ENCODE data around the gene MIEN1. TPM values are rescaled to one million over a fixed set of nuclear protein-coding genes. Genes with fewer than 3 reads are reported as not detected.

The MIEN1 gene
- polyA plus RNA-seq, 3 donors: 61.7 to 141 (median 124) TPM

- no peaks in the 10 kb centered on the region for H4K20me1 ChIP-seq (ENCODE audit: insufficient read depth, low read length)
- H3K36me3 ChIP-seq (replicated peaks in 1 of 2; ENCODE audit: control insufficient read depth in 1 of 2, insufficient read depth in 2 of 2, low read length in 2 of 2): no peaks in the 10 kb centered on the region
- Mint-ChIP-seq H3K4me1 (peaks cover 16% of the 10 kb centered on the region), H3K27ac (peak overlapping the region in 1 of 7 donors; percentile 35), H3K27me3 (ENCODE audit: low read depth in 3 of 3) (peaks cover 70 to 91% (median 86%) of the 10 kb centered on the region in 3 donors), H3K4me3 (peak overlapping the region in 1 of 2 donors; percentile 82), H3K36me3 (peaks cover 0 to 5% of the 10 kb centered on the region in 2 donors), H3K9me3 (peaks cover 0 to 18% (median 7%) of the 10 kb centered on the region in 7 donors)
- H3K79me2 ChIP-seq (ENCODE audit: insufficient read depth, low read length): no peaks in the 10 kb centered on the region
- intact Hi-C loops (cut with micrococcal nuclease): no loop called here
- H3K27ac ChIP-seq (ENCODE audit: low read depth in 1 of 2, low read length in 2 of 2): no peak overlapping the region
- peaks cover 11 to 19% of the 10 kb centered on the region in 2 donors for H3K4me1 ChIP-seq (ENCODE audit: control insufficient read depth in 1 of 2, insufficient read depth in 2 of 2, low read length in 2 of 2)
- peaks cover 0 to 9% of the 10 kb centered on the region in 2 donors for H3K9me3 ChIP-seq (replicated peaks in 1 of 2; ENCODE audit: control insufficient read depth in 1 of 2, insufficient read depth in 1 of 2, low read length in 2 of 2)
- H3K9ac ChIP-seq (ENCODE audit: insufficient read depth, low read length, poor library complexity, severe bottlenecking): no peak overlapping the region
- no peak for TF ChIP-seq CTCF (IDR thresholded peaks at IDR 0.05)
- H3K4me2 ChIP-seq (replicated peaks; ENCODE audit: extremely low read depth, low read length, poor library complexity, severe bottlenecking): peak overlapping the region; percentile 36
- H3K4me3 ChIP-seq (replicated peaks in 1 of 3; ENCODE audit: low read depth in 2 of 3, low read length in 3 of 3): no peak overlapping the region
- WGBS (ENCODE audit: insufficient coverage): 10% methylated on average over 9 of the region's 32 CpGs
- H2AFZ ChIP-seq (ENCODE audit: insufficient read depth, low read depth, low read length, poor library complexity, severe bottlenecking): no peak overlapping the region
- no peak for DNase-seq
- peaks cover 39 to 67% of the 10 kb centered on the region in 2 donors for H3K27me3 ChIP-seq (ENCODE audit: control insufficient read depth in 2 of 2, insufficient read depth in 2 of 2, low read length in 2 of 2)
Measured at GRCh38 chr17:39738983-39739884, 8.9 kb upstream of the MIEN1 start.

GRCh38 chr17:39738568-39738901 lies 8.2 kb upstream of the MIEN1 start:
- no peak for TF ChIP-seq CTCF (IDR thresholded peaks at IDR 0.05)
- no peak overlapping the region for H3K27ac ChIP-seq (ENCODE audit: low read depth in 1 of 2, low read length in 2 of 2)
- DNase-seq: peak in 1 of 3 donors; percentile 34
- H3K4me1 ChIP-seq (ENCODE audit: control insufficient read depth in 1 of 2, insufficient read depth in 2 of 2, low read length in 2 of 2): peaks cover 11 to 19% of the 10 kb centered on the region in 2 donors
- H2AFZ ChIP-seq (ENCODE audit: insufficient read depth, low read depth, low read length, poor library complexity, severe bottlenecking): no peak overlapping the region
- H3K9me3 ChIP-seq (replicated peaks in 1 of 2; ENCODE audit: control insufficient read depth in 1 of 2, insufficient read depth in 1 of 2, low read length in 2 of 2): peaks cover 0 to 9% of the 10 kb centered on the region in 2 donors
- H3K4me2 ChIP-seq (replicated peaks; ENCODE audit: extremely low read depth, low read length, poor library complexity, severe bottlenecking): no peak overlapping the region
- Mint-ChIP-seq H3K27me3 (ENCODE audit: low read depth in 3 of 3) (peaks cover 73 to 90% (median 89%) of the 10 kb centered on the region in 3 donors), H3K36me3 (peaks cover 0 to 5% of the 10 kb centered on the region in 2 donors), H3K9me3 (peaks cover 0 to 18% (median 7%) of the 10 kb centered on the region in 7 donors), H3K4me3 (peak overlapping the region; percentile 34 to 82), H3K4me1 (peaks cover 16% of the 10 kb centered on the region), H3K27ac (no peak overlapping the region)
- H4K20me1 ChIP-seq (ENCODE audit: insufficient read depth, low read length): no peaks in the 10 kb centered on the region
- 0% methylated on average over 6 of the region's 13 CpGs for WGBS (ENCODE audit: insufficient coverage)
- H3K9ac ChIP-seq (ENCODE audit: insufficient read depth, low read length, poor library complexity, severe bottlenecking): no peak overlapping the region
- peaks cover 39 to 67% of the 10 kb centered on the region in 2 donors for H3K27me3 ChIP-seq (ENCODE audit: control insufficient read depth in 2 of 2, insufficient read depth in 2 of 2, low read length in 2 of 2)
- no peaks in the 10 kb centered on the region for H3K79me2 ChIP-seq (ENCODE audit: insufficient read depth, low read length)
- H3K36me3 ChIP-seq (replicated peaks in 1 of 2; ENCODE audit: control insufficient read depth in 1 of 2, insufficient read depth in 2 of 2, low read length in 2 of 2): no peaks in the 10 kb centered on the region
- H3K4me3 ChIP-seq (replicated peaks in 1 of 3; ENCODE audit: low read depth in 2 of 3, low read length in 3 of 3): no peak overlapping the region
- intact Hi-C loops (cut with micrococcal nuclease): no loop called here
